Hepatocyte (in vitro differentiated cells): ENCODE results near the gene CCNF. TPM values are rescaled to one million over a fixed set of nuclear protein-coding genes. Genes with fewer than 3 reads are reported as not detected.

ENCODE experiments used
- DNase-seq: peaks from one replicate; pipeline ENCODE4 v3.0.0-alpha.2; 2016; ENCODE audit warnings: low spot score
- H2AFZ ChIP-seq: fragments of 200-600 bp; sonication (generic); 2 replicates; pipeline ENCODE4 v1.6.0; 2016; ENCODE audit warnings: antibody characterized with exemption, mild to moderate bottlenecking
- H3K27ac ChIP-seq: fragments of 200-600 bp; sonication (generic); 2 replicates; pipeline ENCODE4 v1.5.1; 2016; ENCODE audit warnings: mild to moderate bottlenecking
- H3K27me3 ChIP-seq: fragments of 200-600 bp; sonication (generic); 2 replicates; pipeline ENCODE4 v1.6.1; 2016
- H3K36me3 ChIP-seq: fragments of 200-600 bp; sonication (generic); replicated peaks from 2 replicates; pipeline ENCODE4 v1.5.1; 2016; ENCODE audit warnings: low read depth; ENCODE audit not compliant: insufficient read depth
- H3K4me1 ChIP-seq: fragments of 200-600 bp; sonication (generic); 2 replicates; pipeline ENCODE4 v1.5.1; 2016; ENCODE audit warnings: mild to moderate bottlenecking, moderate library complexity; ENCODE audit not compliant: insufficient read depth
- H3K4me2 ChIP-seq: fragments of 200-600 bp; sonication (generic); 2 replicates; pipeline ENCODE4 v1.6.0; 2016
- H3K4me3 ChIP-seq: fragments of 200-600 bp; sonication (generic); 2 replicates; pipeline ENCODE4 v1.5.1; 2016; ENCODE audit warnings: mild to moderate bottlenecking
- H3K79me2 ChIP-seq: fragments of 200-600 bp; sonication (generic); 2 replicates; pipeline ENCODE4 v1.6.0; 2017; ENCODE audit warnings: mild to moderate bottlenecking
- H3K9me2 ChIP-seq: fragments of 200-600 bp; sonication (generic); replicated peaks from 2 replicates; pipeline ENCODE4 v1.6.0; 2017; ENCODE audit warnings: mild to moderate bottlenecking; ENCODE audit not compliant: insufficient read depth
- H3K9me3 ChIP-seq: fragments of 200-600 bp; sonication (generic); 2 replicates; pipeline ENCODE4 v1.5.1; 2016; ENCODE audit warnings: low read depth, mild to moderate bottlenecking
- H4K20me1 ChIP-seq: fragments of 200-600 bp; sonication (generic); 2 replicates; pipeline ENCODE4 v1.6.0; 2016; ENCODE audit warnings: mild to moderate bottlenecking; ENCODE audit not compliant: insufficient read depth, poor library complexity, severe bottlenecking
- EZH2 ChIP-seq: fragments of 200-600 bp; sonication (generic); IDR thresholded peaks from 2 replicates; pipeline ENCODE4 v1.6.1; 2016; ENCODE audit warnings: antibody characterized with exemption, mild to moderate bottlenecking, borderline replicate concordance
- EZH2phosphoT487 ChIP-seq: fragments of 200-600 bp; sonication (generic); IDR thresholded peaks from one replicate; pipeline ENCODE4 v1.6.1; 2018; ENCODE audit warnings: antibody characterized with exemption, mild to moderate bottlenecking, low read depth, moderate library complexity; ENCODE audit not compliant: unreplicated experiment, severe bottlenecking
- WGBS: methylation state at CpG from one replicate; pipeline ENCODE4 v1.1.6; 2016; ENCODE audit warnings: low lambda C conversion rate; ENCODE audit errors: missing lambda C conversion rate; 5-methylcytosine and 5-hydroxymethylcytosine counted together
- polyA plus RNA-seq: library from polyadenylated mRNA; unstranded; fragments of >200 nt; fragmentation: Nextera tagmentation; extraction: Ambion mirVana; gene quantifications from 2 replicates; pipeline ENCODE4 v1.2.1, GENCODE V29; 2016
- total RNA-seq: library from RNA; depleted of rRNA; stranded (reverse); fragments of >200 nt; gene quantifications from 2 replicates; pipeline ENCODE4 v1.2.3, GENCODE V29; 2014
- TF ChIP-seq, protein P1 (sequence below): fragments of 200-600 bp; sonication (generic); IDR thresholded peaks from 2 replicates; pipeline ENCODE4 v1.5.1; 2016; ENCODE audit warnings: antibody characterized with exemption, mild to moderate bottlenecking; ENCODE audit not compliant: poor library complexity

The CCNF gene
- total and polyA plus RNA-seq, 2 experiments from 2014 or later, result 4.7 to 6.5 TPM

- Histone ChIP-seq H3K27ac (no peak overlapping the region), H3K27me3 (peaks cover 12% of the 10 kb centered on the region), H3K36me3 (no peaks in the 10 kb centered on the region)
Measured at GRCh38 chr16:2415085-2415484, 14.2 kb upstream of the CCNF start.

GRCh38 chr16:2420035-2420434 lies 9.2 kb upstream of the CCNF start:
- Histone ChIP-seq H3K27ac (no peak overlapping the region), H4K20me1 (no peaks in the 10 kb centered on the region), H3K4me2 (no peak overlapping the region), H2AFZ (no peak overlapping the region), H3K9me2 (no peaks in the 10 kb centered on the region), H3K4me1 (no peaks in the 10 kb centered on the region), H3K9me3 (no peaks in the 10 kb centered on the region), H3K79me2 (no peaks in the 10 kb centered on the region), H3K4me3 (no peak overlapping the region), H3K36me3 (no peaks in the 10 kb centered on the region), H3K27me3 (no peaks in the 10 kb centered on the region)
- TF ChIP-seq EZH2phosphoT487 (no peak), EZH2 (no peak)
- TF ChIP-seq, protein P1, sequence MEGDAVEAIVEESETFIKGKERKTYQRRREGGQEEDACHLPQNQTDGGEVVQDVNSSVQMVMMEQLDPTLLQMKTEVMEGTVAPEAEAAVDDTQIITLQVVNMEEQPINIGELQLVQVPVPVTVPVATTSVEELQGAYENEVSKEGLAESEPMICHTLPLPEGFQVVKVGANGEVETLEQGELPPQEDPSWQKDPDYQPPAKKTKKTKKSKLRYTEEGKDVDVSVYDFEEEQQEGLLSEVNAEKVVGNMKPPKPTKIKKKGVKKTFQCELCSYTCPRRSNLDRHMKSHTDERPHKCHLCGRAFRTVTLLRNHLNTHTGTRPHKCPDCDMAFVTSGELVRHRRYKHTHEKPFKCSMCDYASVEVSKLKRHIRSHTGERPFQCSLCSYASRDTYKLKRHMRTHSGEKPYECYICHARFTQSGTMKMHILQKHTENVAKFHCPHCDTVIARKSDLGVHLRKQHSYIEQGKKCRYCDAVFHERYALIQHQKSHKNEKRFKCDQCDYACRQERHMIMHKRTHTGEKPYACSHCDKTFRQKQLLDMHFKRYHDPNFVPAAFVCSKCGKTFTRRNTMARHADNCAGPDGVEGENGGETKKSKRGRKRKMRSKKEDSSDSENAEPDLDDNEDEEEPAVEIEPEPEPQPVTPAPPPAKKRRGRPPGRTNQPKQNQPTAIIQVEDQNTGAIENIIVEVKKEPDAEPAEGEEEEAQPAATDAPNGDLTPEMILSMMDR, result no peak
- DNase-seq, result no peak

More at GRCh38 chr16:2415085-2415484, 14.2 kb upstream of the CCNF start:
- H3K4me2 ChIP-seq, result no peak overlapping the region
- 75% methylated on average over 2 of the region's 2 CpGs for WGBS
- H3K4me1 ChIP-seq, result no peaks in the 10 kb centered on the region
- no peak overlapping the region for H2AFZ ChIP-seq
- no peaks in the 10 kb centered on the region for H3K79me2 ChIP-seq
- no peaks in the 10 kb centered on the region for H3K9me2 ChIP-seq
- DNase-seq, result no peak
- no peaks in the 10 kb centered on the region for H3K9me3 ChIP-seq
- TF ChIP-seq EZH2phosphoT487 (no peak), EZH2 (no peak)
- TF ChIP-seq, protein P1, result no peak
- no peaks in the 10 kb centered on the region for H4K20me1 ChIP-seq
- no peak overlapping the region for H3K4me3 ChIP-seq

DNA sequence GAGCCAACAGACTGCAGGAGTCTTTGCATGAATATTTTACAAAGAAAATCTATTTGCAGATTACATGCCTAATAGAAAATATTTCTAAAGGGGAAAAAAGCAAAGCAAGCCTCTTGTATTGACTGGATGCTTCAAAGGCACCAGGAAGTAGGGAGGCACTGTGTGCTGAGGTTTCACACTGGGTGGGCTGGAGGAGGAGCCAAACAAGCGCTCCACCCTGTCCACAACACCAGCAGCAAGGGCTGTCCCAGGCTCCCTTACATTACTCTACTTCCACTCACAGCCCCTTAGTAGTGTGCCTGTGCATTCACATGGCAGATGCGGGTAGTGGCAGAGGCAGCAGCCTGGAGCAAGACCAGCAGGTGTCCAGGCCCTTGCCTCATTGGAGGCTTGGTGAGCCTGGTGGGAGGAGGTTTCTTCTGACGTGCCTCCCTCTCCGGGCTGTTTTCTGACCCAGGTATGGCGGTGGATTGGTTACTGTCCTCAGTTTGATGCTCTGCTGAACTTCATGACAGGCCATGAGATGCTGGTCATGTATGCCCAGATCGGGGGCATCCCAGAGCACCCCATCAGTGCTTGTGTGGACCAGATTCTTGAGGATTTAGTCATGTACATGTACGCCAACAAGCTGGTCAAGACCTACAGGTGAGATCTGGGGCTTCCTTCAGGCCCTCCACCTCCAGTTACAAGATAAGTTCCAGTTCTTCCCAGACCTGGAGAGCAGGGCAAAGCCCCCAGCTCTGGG lies 7.0 kb upstream of the CCNF start:
- no peaks in the 10 kb centered on the region for H3K4me1 ChIP-seq
- H4K20me1 ChIP-seq, result no peaks in the 10 kb centered on the region
- 88% methylated on average over 7 of the region's 7 CpGs for WGBS
- H3K79me2 ChIP-seq, result no peaks in the 10 kb centered on the region
- DNase-seq, result no peak
- H3K27me3 ChIP-seq, result no peaks in the 10 kb centered on the region
- H3K36me3 ChIP-seq, result no peaks in the 10 kb centered on the region
- H3K27ac ChIP-seq, result no peak overlapping the region
- H2AFZ ChIP-seq, result no peak overlapping the region
- H3K9me2 ChIP-seq, result no peaks in the 10 kb centered on the region
- no peak overlapping the region for H3K4me3 ChIP-seq
- no peak overlapping the region for H3K4me2 ChIP-seq
- no peak for TF ChIP-seq EZH2
- TF ChIP-seq, protein P1, result no peak
- H3K9me3 ChIP-seq, result no peaks in the 10 kb centered on the region
